ENCODE results near the gene PCDHGB3. TPM values are rescaled to one million over a fixed set of nuclear protein-coding genes. Genes with fewer than 3 reads are reported as not detected.
"Not testable (repeated sequence)": the region's sequence is repeated elsewhere in the genome, so short reads cannot be mapped to it uniquely, and the experiment has no call there.

Gene PCDHGB3
- total and polyA plus RNA-seq, 5 donors = 1.7 to 5.5 (median 4.8) TPM

- H3K4me1 ChIP-seq (ENCODE audit: control insufficient read depth, insufficient read depth, low read length) = no peaks in the 10 kb centered on the region
- ATAC-seq = no peak
- no peak within 1 kb of the TSS for H3K27ac ChIP-seq (ENCODE audit: low read length)
- H3K9me3 ChIP-seq (ENCODE audit: control insufficient read depth, low read length) = peaks cover 16% of the 10 kb centered on the region
- H3K4me3 ChIP-seq (ENCODE audit: low read length) = peak within 1 kb of the TSS; percentile 62
- 13% methylated on average over 24 of the region's 24 CpGs for WGBS
- H3K27me3 ChIP-seq (ENCODE audit: control insufficient read depth, insufficient read depth) = no peaks in the 10 kb centered on the region
- peak in 1 of 3 donors; percentile 33 for DNase-seq
- intact Hi-C loops (cut with DNase I) = no loop called here
Observed at GRCh38 chr5:141359790-141360426, 10.1 kb upstream of the PCDHGB3 start, which contains the start of gene PCDHGB2. Gene PCDHGB2 (plus strand): TSS chr5:141359994. CDS start chr5:141360136, 142 bp downstream.

GRCh38 chr5:141360685-141361084 is 9.4 kb upstream of the PCDHGB3 start:
- intact Hi-C loops (cut with DNase I) = no loop called here
- H3K4me3 ChIP-seq (ENCODE audit: low read length) = no peak overlapping the region
- H3K9me3 ChIP-seq (ENCODE audit: control insufficient read depth, low read length) = peaks cover 21% of the 10 kb centered on the region
- 32% methylated on average over 15 of the region's 15 CpGs for WGBS
- ATAC-seq (no peak), DNase-seq (no peak)
- H3K4me1 ChIP-seq (ENCODE audit: control insufficient read depth, insufficient read depth, low read length) = no peaks in the 10 kb centered on the region
- no peak overlapping the region for H3K27ac ChIP-seq (ENCODE audit: low read length)
- H3K27me3 ChIP-seq (ENCODE audit: control insufficient read depth, insufficient read depth) = no peaks in the 10 kb centered on the region

GRCh38 chr5:141362719-141363118 is 7.3 kb upstream of the PCDHGB3 start:
- H3K9me3 ChIP-seq (ENCODE audit: control insufficient read depth, low read length) = peaks cover 25% of the 10 kb centered on the region
- no peaks in the 10 kb centered on the region for H3K27me3 ChIP-seq (ENCODE audit: control insufficient read depth, insufficient read depth)
- intact Hi-C loops (cut with DNase I) = no loop called here
- no peak for DNase-seq
- ATAC-seq = no peak
- H3K27ac ChIP-seq (ENCODE audit: low read length) = no peak overlapping the region
- no peak overlapping the region for H3K4me3 ChIP-seq (ENCODE audit: low read length)
- H3K4me1 ChIP-seq (ENCODE audit: control insufficient read depth, insufficient read depth, low read length) = no peaks in the 10 kb centered on the region

GRCh38 chr5:141363952-141364660 is 5.9 kb upstream of the PCDHGB3 start, which contains the start of gene PCDHGA5:
Gene PCDHGA5 (plus strand): TSS chr5:141364162. CDS start chr5:141364331, 169 bp downstream.
- ATAC-seq (peak in 1 of 2 donors; percentile 37), DNase-seq (no peak)
- H3K4me1 ChIP-seq (ENCODE audit: control insufficient read depth, insufficient read depth, low read length) = no peaks in the 10 kb centered on the region
- peaks cover 25% of the 10 kb centered on the region for H3K9me3 ChIP-seq (ENCODE audit: control insufficient read depth, low read length)
- 14% methylated on average over 34 of the region's 34 CpGs for WGBS
- no peak within 1 kb of the TSS for H3K27ac ChIP-seq (ENCODE audit: low read length)
- no peaks in the 10 kb centered on the region for H3K27me3 ChIP-seq (ENCODE audit: control insufficient read depth, insufficient read depth)
- H3K4me3 ChIP-seq (ENCODE audit: low read length) = peak within 1 kb of the TSS; percentile 21
- intact Hi-C loops (cut with DNase I) = no loop called here

DNA sequence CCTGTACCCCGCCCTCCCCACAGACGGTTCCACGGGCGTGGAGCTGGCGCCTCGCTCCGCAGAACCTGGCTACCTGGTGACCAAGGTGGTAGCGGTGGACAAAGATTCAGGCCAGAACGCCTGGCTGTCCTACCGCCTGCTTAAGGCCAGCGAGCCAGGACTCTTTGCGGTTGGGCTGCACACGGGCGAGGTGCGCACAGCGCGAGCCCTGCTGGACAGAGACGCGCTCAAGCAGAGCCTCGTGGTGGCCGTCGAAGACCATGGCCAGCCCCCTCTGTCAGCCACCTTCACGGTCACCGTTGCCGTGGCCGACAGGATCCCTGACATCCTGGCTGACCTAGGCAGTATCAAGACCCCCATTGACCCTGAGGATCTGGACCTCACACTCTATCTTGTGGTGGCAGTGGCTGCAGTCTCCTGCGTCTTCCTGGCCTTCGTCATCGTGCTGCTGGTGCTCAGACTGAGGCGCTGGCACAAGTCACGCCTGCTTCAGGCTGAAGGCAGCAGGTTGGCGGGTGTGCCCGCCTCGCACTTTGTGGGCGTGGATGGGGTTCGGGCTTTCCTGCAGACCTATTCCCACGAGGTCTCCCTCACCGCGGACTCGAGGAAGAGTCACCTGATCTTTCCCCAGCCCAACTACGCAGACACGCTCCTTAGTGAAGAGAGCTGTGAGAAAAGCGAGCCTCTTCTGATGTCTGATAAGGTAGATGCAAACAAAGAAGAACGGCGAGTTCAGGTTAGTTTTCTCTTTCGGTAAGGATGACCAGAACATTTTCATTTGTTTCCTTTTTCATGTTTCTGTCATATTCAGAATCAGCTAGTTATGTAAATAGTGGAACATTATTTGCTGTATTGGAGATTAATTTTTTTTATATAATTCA is 3.8 kb upstream of the PCDHGB3 start:
- no peaks in the 10 kb centered on the region for H3K27me3 ChIP-seq (ENCODE audit: control insufficient read depth, insufficient read depth)
- H3K4me1 ChIP-seq (ENCODE audit: control insufficient read depth, insufficient read depth, low read length) = no peaks in the 10 kb centered on the region
- H3K27ac ChIP-seq (ENCODE audit: low read length) = no peak overlapping the region
- WGBS = 30% methylated on average over 46 of the region's 46 CpGs
- no peak for DNase-seq
- no peak for ATAC-seq
- H3K9me3 ChIP-seq (ENCODE audit: control insufficient read depth, low read length) = peaks cover 24% of the 10 kb centered on the region
- intact Hi-C loops (cut with DNase I) = no loop called here
- H3K4me3 ChIP-seq (ENCODE audit: low read length) = no peak overlapping the region

DNA sequence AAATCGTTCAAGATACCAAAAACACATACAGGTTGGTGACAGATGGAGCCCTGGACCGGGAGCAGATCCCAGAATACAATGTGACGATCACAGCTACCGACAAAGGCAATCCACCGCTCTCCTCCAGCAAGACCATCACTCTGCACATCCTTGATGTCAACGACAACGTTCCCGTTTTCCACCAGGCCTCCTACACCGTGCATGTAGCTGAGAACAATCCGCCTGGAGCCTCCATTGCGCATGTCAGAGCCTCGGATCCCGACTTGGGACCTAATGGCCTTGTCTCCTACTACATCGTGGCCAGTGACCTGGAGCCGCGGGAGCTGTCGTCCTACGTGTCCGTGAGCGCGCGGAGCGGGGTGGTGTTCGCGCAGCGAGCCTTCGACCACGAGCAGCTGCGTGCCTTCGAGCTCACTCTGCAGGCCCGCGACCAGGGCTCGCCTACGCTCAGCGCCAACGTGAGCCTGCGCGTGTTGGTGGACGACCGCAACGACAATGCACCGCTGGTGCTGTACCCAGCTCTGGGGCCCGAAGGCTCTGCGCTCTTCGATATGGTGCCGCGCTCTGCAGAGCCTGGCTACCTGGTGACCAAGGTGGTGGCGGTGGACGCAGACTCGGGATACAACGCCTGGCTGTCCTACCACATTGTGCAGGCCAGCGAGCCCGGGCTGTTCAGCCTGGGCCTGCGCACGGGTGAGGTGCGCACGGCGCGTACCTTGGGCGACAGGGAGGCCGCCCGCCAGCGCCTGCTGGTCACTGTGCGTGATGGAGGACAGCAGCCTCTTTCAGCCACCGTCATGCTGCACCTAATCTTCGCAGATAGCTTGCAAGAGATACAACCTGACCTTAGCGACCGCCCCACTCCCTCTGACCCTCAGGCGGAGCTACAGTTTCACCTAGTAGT is 1.8 kb downstream of the PCDHGB3 start:
- no peaks in the 10 kb centered on the region for H3K4me1 ChIP-seq (ENCODE audit: control insufficient read depth, insufficient read depth, low read length)
- DNase-seq (no peak), ATAC-seq (no peak)
- H3K9me3 ChIP-seq (ENCODE audit: control insufficient read depth, low read length) = peaks cover 12% of the 10 kb centered on the region
- no peak overlapping the region for H3K4me3 ChIP-seq (ENCODE audit: low read length)
- no peaks in the 10 kb centered on the region for H3K27me3 ChIP-seq (ENCODE audit: control insufficient read depth, insufficient read depth)
- no peak overlapping the region for H3K27ac ChIP-seq (ENCODE audit: low read length)
- WGBS = 31% methylated on average over 69 of the region's 69 CpGs
- intact Hi-C loops (cut with DNase I) = loop anchor here in 1 of 4 donors (10.0 kb wide), 1 partner anchor 53 kb away; the partner anchor contains the start of gene PCDHGA11

DNA sequence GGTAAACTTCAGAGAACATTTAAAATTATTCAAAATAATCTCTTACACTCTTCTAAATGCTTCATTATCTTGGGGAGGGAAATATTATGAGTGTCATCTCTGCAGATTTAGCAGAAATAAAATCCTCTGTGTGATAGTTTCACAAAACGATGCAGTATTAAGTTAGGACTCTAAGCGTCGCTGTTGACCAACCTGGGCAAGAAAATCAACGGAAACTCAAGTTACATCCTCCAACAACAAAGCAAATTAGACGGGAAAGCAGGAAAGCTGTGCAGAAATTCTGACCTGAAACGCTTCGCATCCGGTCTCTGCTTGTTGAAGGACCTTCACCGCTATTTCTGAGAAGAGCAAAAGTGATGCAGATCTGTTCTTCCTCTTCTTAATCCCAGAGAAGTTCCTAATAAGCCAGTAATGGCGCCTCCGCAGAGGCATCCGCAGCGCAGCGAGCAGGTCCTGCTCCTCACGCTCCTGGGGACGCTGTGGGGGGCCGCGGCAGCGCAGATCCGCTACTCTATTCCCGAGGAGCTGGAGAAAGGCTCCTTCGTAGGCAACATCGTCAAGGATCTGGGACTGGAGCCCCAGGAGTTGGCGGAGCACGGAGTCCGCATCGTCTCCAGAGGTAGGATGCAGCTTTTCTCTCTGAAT is 3.8 kb downstream of the PCDHGB3 start, which contains the start of gene PCDHGA6:
TSS of gene PCDHGA6 (plus strand) at position 219 of the 645 bp plus-strand sequence. CDS start at position 412, 193 bp downstream.
- Histone ChIP-seq H3K27ac (ENCODE audit: low read length) (no peak within 1 kb of the TSS), H3K27me3 (ENCODE audit: control insufficient read depth, insufficient read depth) (no peaks in the 10 kb centered on the region), H3K9me3 (ENCODE audit: control insufficient read depth, low read length) (peaks cover 12% of the 10 kb centered on the region), H3K4me3 (ENCODE audit: low read length) (peak within 1 kb of the TSS; percentile 1), H3K4me1 (ENCODE audit: control insufficient read depth, insufficient read depth, low read length) (no peaks in the 10 kb centered on the region)
- intact Hi-C loops (cut with DNase I) = loop anchor here in 1 of 4 donors (10.0 kb wide), 1 partner anchor 51 kb away; the partner anchor contains the start of gene PCDHGA11
- DNase-seq (no peak), ATAC-seq (no peak)
- WGBS = 15% methylated on average over 27 of the region's 27 CpGs

GRCh38 chr5:141374627-141375026 is 4.6 kb downstream of the PCDHGB3 start:
- no peaks in the 10 kb centered on the region for H3K27me3 ChIP-seq (ENCODE audit: control insufficient read depth, insufficient read depth)
- intact Hi-C loops (cut with DNase I) = loop anchor here in 1 of 4 donors (10.0 kb wide), 1 partner anchor 50 kb away; the partner anchor contains the start of gene PCDHGA11
- H3K9me3 ChIP-seq (ENCODE audit: control insufficient read depth, low read length) = peaks cover 12% of the 10 kb centered on the region
- no peak overlapping the region for H3K27ac ChIP-seq (ENCODE audit: low read length)
- H3K4me1 ChIP-seq (ENCODE audit: control insufficient read depth, insufficient read depth, low read length) = no peaks in the 10 kb centered on the region
- ATAC-seq (peak in 1 of 2 donors; percentile 35), DNase-seq (no peak)
- WGBS = 51% methylated on average over 14 of the region's 14 CpGs
- H3K4me3 ChIP-seq (ENCODE audit: low read length) = no peak overlapping the region

DNA sequence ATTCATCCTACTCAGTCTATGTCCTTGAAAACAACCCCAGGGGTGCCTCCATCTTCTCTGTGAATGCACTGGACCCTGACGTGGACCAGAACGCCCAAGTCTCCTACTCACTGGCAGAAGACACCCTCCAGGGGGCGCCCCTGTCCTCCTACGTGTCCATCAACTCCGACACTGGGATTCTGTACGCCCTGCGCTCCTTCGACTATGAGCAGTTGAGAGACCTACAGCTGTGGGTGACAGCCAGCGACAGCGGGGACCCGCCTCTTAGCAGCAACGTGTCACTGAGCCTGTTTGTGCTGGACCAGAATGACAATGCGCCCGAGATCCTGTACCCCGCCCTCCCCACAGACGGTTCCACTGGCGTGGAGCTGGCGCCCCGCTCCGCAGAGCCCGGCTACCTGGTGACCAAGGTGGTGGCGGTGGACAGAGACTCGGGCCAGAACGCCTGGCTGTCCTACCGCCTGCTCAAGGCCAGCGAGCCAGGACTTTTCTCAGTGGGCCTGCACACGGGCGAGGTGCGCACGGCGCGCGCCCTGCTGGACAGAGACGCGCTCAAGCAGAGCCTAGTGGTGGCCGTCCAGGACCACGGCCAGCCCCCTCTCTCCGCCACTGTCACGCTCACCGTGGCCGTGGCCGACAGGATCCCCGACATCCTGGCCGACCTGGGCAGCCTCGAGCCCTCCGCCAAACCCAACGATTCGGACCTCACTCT is 5.6 kb downstream of the PCDHGB3 start:
- not testable (repeated sequence) for H3K27me3 ChIP-seq (ENCODE audit: control insufficient read depth, insufficient read depth); H3K27ac ChIP-seq (ENCODE audit: low read length); ATAC-seq; H3K4me3 ChIP-seq (ENCODE audit: low read length); DNase-seq; H3K4me1 ChIP-seq (ENCODE audit: control insufficient read depth, insufficient read depth, low read length)
- H3K9me3 ChIP-seq (ENCODE audit: control insufficient read depth, low read length) = peaks cover 11% of the 10 kb centered on the region
- intact Hi-C loops (cut with DNase I) = loop anchor here in 1 of 4 donors (10.0 kb wide), 1 partner anchor 49 kb away; the partner anchor contains the start of gene PCDHGA11
- WGBS = 47% methylated on average over 43 of the region's 48 CpGs

All from right cardiac atrium (tissue), 5 donors.